ENCODE measurements around the gene B4GALT6. TPM values are rescaled to one million over a fixed set of nuclear protein-coding genes. Genes with fewer than 3 reads are reported as not detected.

B4GALT6 gene
- total and polyA plus RNA-seq, 2 donors (not counting 1 experiment from before 2014, with no cell fraction given): 1.7 TPM; not detected in 1

GRCh38 chr18:31596081-31596872 lies 88.1 kb downstream of the B4GALT6 start:
- intact Hi-C loops (cut with micrococcal nuclease): no loop called here
- Histone ChIP-seq H3K4me3 (ENCODE audit: control extremely low read depth in 1 of 5, extremely low read depth in 1 of 5, insufficient read depth in 1 of 5, low read depth in 2 of 5, low read length in 4 of 5) (no peak overlapping the region), H3K79me2 (ENCODE audit: control insufficient read depth, insufficient read depth, low read length) (no peaks in the 10 kb centered on the region), H3K27ac (ENCODE audit: low read length in 2 of 2) (no peak overlapping the region), H3K4me1 (ENCODE audit: control insufficient read depth in 2 of 2, insufficient read depth in 2 of 2, low read length in 2 of 2) (no peaks in the 10 kb centered on the region), H3K9me3 (ENCODE audit: control extremely low read depth in 1 of 3, control insufficient read depth in 2 of 3, insufficient read depth in 1 of 3, low read length in 2 of 3) (no peaks in the 10 kb centered on the region), H3K27me3 (replicated peaks in 1 of 4; ENCODE audit: control extremely low read depth in 1 of 4, control insufficient read depth in 3 of 4, insufficient read depth in 4 of 4, low read length in 3 of 4) (no peaks in the 10 kb centered on the region), H2AFZ (ENCODE audit: insufficient read depth, low read depth, low read length, poor library complexity, severe bottlenecking) (no peak overlapping the region), H4K20me1 (ENCODE audit: control insufficient read depth, insufficient read depth, low read length, poor library complexity, severe bottlenecking) (no peaks in the 10 kb centered on the region), H3K36me3 (replicated peaks in 1 of 2; ENCODE audit: control extremely low read depth in 1 of 2, control insufficient read depth in 1 of 2, extremely low read depth in 1 of 2, insufficient read depth in 2 of 2, low read length in 1 of 2) (no peaks in the 10 kb centered on the region), H3K9ac (ENCODE audit: low read length) (no peak overlapping the region), H3K4me2 (replicated peaks; ENCODE audit: low read depth, low read length, poor library complexity, severe bottlenecking) (no peak overlapping the region)
- no peak for DNase-seq
- Mint-ChIP-seq H3K4me3 (no peak overlapping the region), H3K27me3 (no peaks in the 10 kb centered on the region), H3K9me3 (ENCODE audit: insufficient read depth) (no peaks in the 10 kb centered on the region), H3K27ac (no peak overlapping the region), H3K4me1 (no peaks in the 10 kb centered on the region)
- TF ChIP-seq CTCF (IDR thresholded peaks at IDR 0.05): no peak
- no peak for TF ChIP-seq EZH2 (IDR thresholded peaks at IDR 0.05; ENCODE audit: borderline replicate concordance, insufficient read depth, low read depth, low read length, poor library complexity, severe bottlenecking)
- ChIA-PET POLR2A (no interaction called here), CTCF (no interaction called here)
- WGBS (ENCODE audit: insufficient coverage): 98% methylated on average over 7 of the region's 9 CpGs
- ATAC-seq (ENCODE audit: low read depth): no peak

GRCh38 chr18:31595121-31595771 lies 89.1 kb downstream of the B4GALT6 start:
- no peaks in the 10 kb centered on the region for H4K20me1 ChIP-seq (ENCODE audit: control insufficient read depth, insufficient read depth, low read length, poor library complexity, severe bottlenecking)
- H3K36me3 ChIP-seq (replicated peaks in 1 of 2; ENCODE audit: control extremely low read depth in 1 of 2, control insufficient read depth in 1 of 2, extremely low read depth in 1 of 2, insufficient read depth in 2 of 2, low read length in 1 of 2): no peaks in the 10 kb centered on the region
- H3K4me1 ChIP-seq (ENCODE audit: control insufficient read depth in 2 of 2, insufficient read depth in 2 of 2, low read length in 2 of 2): no peaks in the 10 kb centered on the region
- H3K4me3 ChIP-seq (ENCODE audit: control extremely low read depth in 1 of 5, extremely low read depth in 1 of 5, insufficient read depth in 1 of 5, low read depth in 2 of 5, low read length in 4 of 5): no peak overlapping the region
- H3K27ac ChIP-seq (ENCODE audit: low read length in 2 of 2): no peak overlapping the region
- DNase-seq (no peak), ATAC-seq (ENCODE audit: low read depth) (no peak)
- no peaks in the 10 kb centered on the region for H3K9me3 Mint-ChIP-seq (ENCODE audit: insufficient read depth)
- H3K27me3 Mint-ChIP-seq: no peaks in the 10 kb centered on the region
- TF ChIP-seq EZH2 (IDR thresholded peaks at IDR 0.05; ENCODE audit: borderline replicate concordance, insufficient read depth, low read depth, low read length, poor library complexity, severe bottlenecking) (no peak), CTCF (IDR thresholded peaks at IDR 0.05) (no peak)
- no peaks in the 10 kb centered on the region for H3K27me3 ChIP-seq (replicated peaks in 1 of 4; ENCODE audit: control extremely low read depth in 1 of 4, control insufficient read depth in 3 of 4, insufficient read depth in 4 of 4, low read length in 3 of 4)
- ChIA-PET CTCF (no interaction called here), POLR2A (no interaction called here)
- no peak overlapping the region for H3K9ac ChIP-seq (ENCODE audit: low read length)
- H3K4me2 ChIP-seq (replicated peaks; ENCODE audit: low read depth, low read length, poor library complexity, severe bottlenecking): no peak overlapping the region
- WGBS (ENCODE audit: insufficient coverage): no CpG with 5 or more reads among the region's 5 CpGs
- intact Hi-C loops (cut with micrococcal nuclease): no loop called here
- H3K27ac Mint-ChIP-seq: no peak overlapping the region
- no peaks in the 10 kb centered on the region for H3K9me3 ChIP-seq (ENCODE audit: control extremely low read depth in 1 of 3, control insufficient read depth in 2 of 3, insufficient read depth in 1 of 3, low read length in 2 of 3)
- H3K4me1 Mint-ChIP-seq: no peaks in the 10 kb centered on the region
- H3K79me2 ChIP-seq (ENCODE audit: control insufficient read depth, insufficient read depth, low read length): no peaks in the 10 kb centered on the region
- no peak overlapping the region for H3K4me3 Mint-ChIP-seq
- H2AFZ ChIP-seq (ENCODE audit: insufficient read depth, low read depth, low read length, poor library complexity, severe bottlenecking): no peak overlapping the region
